ENCODE results near the gene MAD1L1. TPM values are rescaled to one million over a fixed set of nuclear protein-coding genes. Genes with fewer than 3 reads are reported as not detected.

Gene MAD1L1
- total RNA-seq, 1 experiment from 2014 or later = 103 TPM

GRCh38 chr7:1901431-1902210 lies 331.1 kb downstream of the MAD1L1 start:
- no peak for DNase-seq (ENCODE audit: low spot score)

GRCh38 chr7:1900847-1901246 lies 331.9 kb downstream of the MAD1L1 start:
- no peak for DNase-seq (ENCODE audit: low spot score)

GRCh38 chr7:1899951-1900762 lies 332.6 kb downstream of the MAD1L1 start:
- DNase-seq (ENCODE audit: low spot score) = no peak

- no peak for DNase-seq (ENCODE audit: low spot score)
These were observed 333.5 kb downstream of the MAD1L1 start for GRCh38 chr7:1899196-1899595.

GRCh38 chr7:1898628-1899185 lies 334.0 kb downstream of the MAD1L1 start:
- no peak for DNase-seq (ENCODE audit: low spot score)

GRCh38 chr7:1897861-1898627 lies 334.7 kb downstream of the MAD1L1 start:
- no peak for DNase-seq (ENCODE audit: low spot score)

GRCh38 chr7:1897076-1897860 lies 335.5 kb downstream of the MAD1L1 start:
- DNase-seq (ENCODE audit: low spot score) = no peak

GRCh38 chr7:1895664-1896515 lies 336.9 kb downstream of the MAD1L1 start:
- DNase-seq (ENCODE audit: low spot score) = no peak

- no peak for DNase-seq (ENCODE audit: low spot score)
These were observed 337.7 kb downstream of the MAD1L1 start for GRCh38 chr7:1894906-1895663.

GRCh38 chr7:1894313-1894900 lies 338.3 kb downstream of the MAD1L1 start:
- no peak for DNase-seq (ENCODE audit: low spot score)

- no peak for DNase-seq (ENCODE audit: low spot score)
These were observed 339.3 kb downstream of the MAD1L1 start for GRCh38 chr7:1893451-1893850.

GRCh38 chr7:1893036-1893435 lies 339.7 kb downstream of the MAD1L1 start:
- no peak for DNase-seq (ENCODE audit: low spot score)

- DNase-seq (ENCODE audit: low spot score) = no peak
These were observed 340.5 kb downstream of the MAD1L1 start for GRCh38 chr7:1892011-1892965.

GRCh38 chr7:1890289-1891235 lies 342.2 kb downstream of the MAD1L1 start:
- DNase-seq (ENCODE audit: low spot score) = no peak

- no peak for DNase-seq (ENCODE audit: low spot score)
These were observed 343.1 kb downstream of the MAD1L1 start for GRCh38 chr7:1889556-1890181.

GRCh38 chr7:1889091-1889490 lies 343.7 kb downstream of the MAD1L1 start:
- no peak for DNase-seq (ENCODE audit: low spot score)
